ENCODE data around the gene LRRC72.
"Not testable (repeated sequence)": the region's sequence is repeated elsewhere in the genome, so short reads cannot be mapped to it uniquely, and the experiment has no call there.

The LRRC72 gene

GRCh38 chr7:16531707-16532106, 5.1 kb downstream of the LRRC72 start:
- no peak for DNase-seq

- DNase-seq = no peak
Measured at GRCh38 chr7:16532272-16532671, 5.6 kb downstream of the LRRC72 start.

- DNase-seq = no peak
Measured at GRCh38 chr7:16535500-16535899, 8.9 kb downstream of the LRRC72 start.

- not testable (repeated sequence) for DNase-seq
Measured at GRCh38 chr7:16540559-16540958, 13.9 kb downstream of the LRRC72 start.

- no peak for DNase-seq
Measured at GRCh38 chr7:16542401-16542800, 15.8 kb downstream of the LRRC72 start.

GRCh38 chr7:16543456-16543855, 16.8 kb downstream of the LRRC72 start:
- DNase-seq = no peak

GRCh38 chr7:16546921-16547505, 20.4 kb downstream of the LRRC72 start:
- no peak for DNase-seq

GRCh38 chr7:16548428-16548827, 21.8 kb downstream of the LRRC72 start:
- DNase-seq = no peak

- no peak for DNase-seq
Measured at GRCh38 chr7:16550671-16551070, 24.0 kb downstream of the LRRC72 start.

- DNase-seq = no peak
Measured at GRCh38 chr7:16554518-16555236, 28.1 kb downstream of the LRRC72 start.

- no peak for DNase-seq
Measured at GRCh38 chr7:16556359-16556758, 29.7 kb downstream of the LRRC72 start.

GRCh38 chr7:16558761-16559302, 32.2 kb downstream of the LRRC72 start:
- no peak for DNase-seq

GRCh38 chr7:16559497-16560179, 33.0 kb downstream of the LRRC72 start:
- no peak for DNase-seq

- no peak for DNase-seq
Measured at GRCh38 chr7:16561943-16562342, 35.3 kb downstream of the LRRC72 start.

GRCh38 chr7:16562456-16563220, 36.0 kb downstream of the LRRC72 start:
- DNase-seq = no peak

GRCh38 chr7:16563281-16564022, 36.8 kb downstream of the LRRC72 start:
- DNase-seq = peak; percentile 22

- DNase-seq = peak; percentile 2
Measured at GRCh38 chr7:16564023-16564380, 37.4 kb downstream of the LRRC72 start.

- DNase-seq = peak; percentile 55
Measured at GRCh38 chr7:16564909-16565426, 38.3 kb downstream of the LRRC72 start.

- no peak for DNase-seq
Measured at GRCh38 chr7:16571941-16572340, 45.3 kb downstream of the LRRC72 start.

GRCh38 chr7:16579216-16579615, 52.6 kb downstream of the LRRC72 start:
- DNase-seq = no peak

GRCh38 chr7:16581286-16581685, 54.7 kb downstream of the LRRC72 start:
- DNase-seq = no peak

GRCh38 chr7:16583834-16584233, 57.2 kb downstream of the LRRC72 start:
- DNase-seq = no peak

Data from CD4-positive, alpha-beta T cell treated with Interleukin-21 for 1 hour (primary cell).